HG03159 (cell line): ENCODE results near the gene ZNF446.
"Not testable (repeated sequence)": the region's sequence is repeated elsewhere in the genome, so short reads cannot be mapped to it uniquely, and the experiment has no call there.

ENCODE experiments used
- ATAC-seq: cut with Tn5 transposase; IDR thresholded peaks from one replicate; pipeline ENCODE4 v1.9.1; 2021; ENCODE audit warnings: mild to moderate bottlenecking, moderate library complexity; ENCODE audit not compliant: unreplicated experiment

Gene ZNF446

GRCh38 chr19:58475714-58476497 lies at the start of gene ZNF446:
Gene ZNF446 (plus strand): TSS chr19:58476352. CDS start chr19:58477219, 867 bp downstream.
- ATAC-seq, result peak; percentile 84

GRCh38 chr19:58428617-58429016 lies 47.5 kb upstream of the ZNF446 start:
- no peak for ATAC-seq

- no peak for ATAC-seq
These were observed 46.4 kb upstream of the ZNF446 start for GRCh38 chr19:58429745-58430144.

- no peak for ATAC-seq
These were observed 41.9 kb upstream of the ZNF446 start for GRCh38 chr19:58434217-58434616.

GRCh38 chr19:58439576-58440554 lies 36.3 kb upstream of the ZNF446 start, which contains the start of gene ZNF132:
Gene ZNF132 (minus strand): TSS chr19:58440153. CDS start chr19:58439821, 332 bp downstream.
- ATAC-seq, result peak; percentile 94

GRCh38 chr19:58440556-58440955 lies 35.6 kb upstream of the ZNF446 start:
- no peak for ATAC-seq

- ATAC-seq, result not testable (repeated sequence)
These were observed 33.2 kb upstream of the ZNF446 start for GRCh38 chr19:58442986-58443385.

- ATAC-seq, result not testable (repeated sequence)
These were observed 27.3 kb upstream of the ZNF446 start for GRCh38 chr19:58448860-58449259.

- ATAC-seq, result not testable (repeated sequence)
These were observed 26.2 kb upstream of the ZNF446 start for GRCh38 chr19:58449980-58450379.

- ATAC-seq, result peak; percentile 12
These were observed 25.2 kb upstream of the ZNF446 start for GRCh38 chr19:58450856-58451357.

- peak; percentile 91 for ATAC-seq
These were observed 24.6 kb upstream of the ZNF446 start, which contains the start of gene ZNF324B for GRCh38 chr19:58451358-58452101. Gene ZNF324B (plus strand): TSS chr19:58451622. CDS start chr19:58453702, 2,080 bp downstream.

- no peak for ATAC-seq
These were observed 22.4 kb upstream of the ZNF446 start for GRCh38 chr19:58453743-58454142.

GRCh38 chr19:58455306-58455705 lies 20.8 kb upstream of the ZNF446 start:
- ATAC-seq, result no peak

- no peak for ATAC-seq
These were observed 20.0 kb upstream of the ZNF446 start for GRCh38 chr19:58456111-58456510.

GRCh38 chr19:58460039-58460438 lies 16.1 kb upstream of the ZNF446 start:
- ATAC-seq, result no peak

- ATAC-seq, result peak; percentile 19
These were observed 9.9 kb upstream of the ZNF446 start for GRCh38 chr19:58466089-58466759.

- peak; percentile 81 for ATAC-seq
These were observed 9.2 kb upstream of the ZNF446 start, which contains the start of gene ZNF324 for GRCh38 chr19:58466760-58467589. Gene ZNF324 (plus strand): TSS chr19:58467080. CDS start chr19:58469186, 2,106 bp downstream.

- no peak for ATAC-seq
These were observed 7.8 kb upstream of the ZNF446 start for GRCh38 chr19:58468216-58468839.
